HEK293 (cell line): Measurements from ENCODE around the gene RIN1.

Source experiments
- CTCF ChIA-PET: fragments of 350-600 bp; formaldehyde crosslinking; extraction: SDS; loops from one replicate; lab custom pipeline; 2021; ENCODE audit warnings: antibody characterized with exemption; lab: Yijun Ruan, JAX
- POLR2A ChIA-PET: fragments of 300-600 bp; formaldehyde crosslinking; extraction: SDS; loops from one replicate; lab custom pipeline; 2020; ENCODE audit warnings: antibody characterized with exemption, inconsistent platforms; lab: Yijun Ruan, JAX
- H3K27ac ChIP-seq: fragments of 200-500 bp; sonication (Bioruptor generic); 2 replicates; pipeline ENCODE4 v1.5.1; 2014; ENCODE audit warnings: low read depth, low read length, control low read depth, inconsistent platforms; ENCODE audit errors: extremely low read depth
- H3K36me3 ChIP-seq, 2 experiments: fragments of 200-500 bp in 1 of 2; sonication (Bioruptor generic) in 1 of 2; 1 replicate in 1 of 2; 2 replicates in 1 of 2; pipeline ENCODE4 v1.5.1; 2014 to 2017; ENCODE audit warnings: inconsistent platforms in 2 of 2, low read length in 2 of 2; ENCODE audit not compliant: control insufficient read depth in 2 of 2, insufficient read depth in 1 of 2
- H3K4me1 ChIP-seq: fragments of 200-500 bp; sonication (Bioruptor generic); 2 replicates; pipeline ENCODE4 v1.5.1; 2014; ENCODE audit warnings: mild to moderate bottlenecking, low read length, inconsistent platforms; ENCODE audit not compliant: control insufficient read depth, insufficient read depth
- H3K4me3 ChIP-seq: 2 replicates; pipeline ENCODE4 v1.5.1; 2011; ENCODE audit warnings: low read depth, mild to moderate bottlenecking, control low read depth, low read length, moderate library complexity
- H3K9me3 ChIP-seq: fragments of 200-500 bp; sonication (Bioruptor generic); 2 replicates; pipeline ENCODE4 v1.5.1; 2014; ENCODE audit warnings: low read depth, low read length, inconsistent platforms; ENCODE audit not compliant: control insufficient read depth, insufficient read depth
- GLI2 ChIP-seq: fragments of 450-650 bp; formaldehyde crosslinking; IDR thresholded peaks from 2 replicates; pipeline ENCODE4; 2017; ENCODE audit warnings: missing biosample characterization, missing genetic modification characterization, low read depth, borderline replicate concordance
- HOXD13 ChIP-seq: sonication (generic); formaldehyde crosslinking; IDR thresholded peaks from 2 replicates; pipeline ENCODE4 v1.8.0; 2022; ENCODE audit warnings: missing genetic modification reagents, borderline replicate concordance
- PRDM4 ChIP-seq: fragments of 450-650 bp; formaldehyde crosslinking; IDR thresholded peaks from 2 replicates; pipeline ENCODE4 v1.5.1; 2017; ENCODE audit warnings: missing biosample characterization, missing genetic modification characterization
- ZBTB6 ChIP-seq: fragments of 450-650 bp; formaldehyde crosslinking; IDR thresholded peaks from 2 replicates; pipeline ENCODE4 v1.5.1; 2017; ENCODE audit warnings: missing biosample characterization, missing genetic modification characterization
- ZNF214 ChIP-seq: fragments of 450-650 bp; formaldehyde crosslinking; IDR thresholded peaks from 2 replicates; pipeline ENCODE4 v1.5.1; 2017; ENCODE audit warnings: missing biosample characterization, mild to moderate bottlenecking, missing genetic modification characterization, borderline replicate concordance
- ZNF248 ChIP-seq: fragments of 450-650 bp; formaldehyde crosslinking; IDR thresholded peaks from 2 replicates; pipeline ENCODE4 v1.5.1; 2017; ENCODE audit warnings: missing biosample characterization, missing genetic modification characterization
- ZNF341 ChIP-seq: fragments of 450-650 bp; formaldehyde crosslinking; IDR thresholded peaks from 2 replicates; pipeline ENCODE4; 2016; ENCODE audit warnings: low read depth, missing biosample characterization, missing genetic modification characterization
- ZNF48 ChIP-seq: fragments of 450-650 bp; formaldehyde crosslinking; IDR thresholded peaks from 2 replicates; pipeline ENCODE4 v1.5.1; 2016; ENCODE audit warnings: missing biosample characterization, missing genetic modification characterization
- ZNF521 ChIP-seq: fragments of 450-650 bp; formaldehyde crosslinking; IDR thresholded peaks from 2 replicates; pipeline ENCODE4 v1.5.1; 2017; ENCODE audit warnings: missing biosample characterization, mild to moderate bottlenecking, missing genetic modification characterization
- ZNF549 ChIP-seq: fragments of 450-650 bp; IDR thresholded peaks from 2 replicates; pipeline ENCODE4 v1.5.1; 2018; ENCODE audit warnings: missing biosample characterization, missing genetic modification characterization, mild to moderate bottlenecking, inconsistent platforms, moderate library complexity
- ZNF555 ChIP-seq: fragments of 450-650 bp; formaldehyde crosslinking; conservative IDR thresholded peaks from 2 replicates; pipeline ENCODE4 v1.5.1; 2017; ENCODE audit warnings: missing biosample characterization, mild to moderate bottlenecking, missing genetic modification characterization, inconsistent platforms
- ZSCAN5A ChIP-seq: fragments of 450-650 bp; formaldehyde crosslinking; IDR thresholded peaks from 2 replicates; pipeline ENCODE4 v1.5.1; 2016; ENCODE audit warnings: missing biosample characterization, missing genetic modification characterization

Gene RIN1

GRCh38 chr11:66286699-66287098, 49.5 kb downstream of the RIN1 start (continued):
- no peak for TF ChIP-seq HOXD13 (CRISPR knock-in tag)
- TF ChIP-seq ZSCAN5A (tag by site-specific recombination) = no peak
- no peak for TF ChIP-seq ZBTB6

- CTCF ChIA-PET = interaction anchor here (1.0 to 1.7 kb wide), 6 partner anchors 22 to 101 kb away, joined by 3 to 7 read pairs (median 4); no protein-coding TSS in a partner anchor
- POLR2A ChIA-PET = interaction anchor here (0.6 kb wide), 1 partner anchor 62 kb away, joined by 4 read pairs; no protein-coding TSS in a partner anchor
- no peak overlapping the region for H3K4me3 ChIP-seq
- H3K9me3 ChIP-seq = no peaks in the 10 kb centered on the region
- TF ChIP-seq GLI2 (no peak), ZNF521 (tag by site-specific recombination) (no peak), ZNF555 (tag by site-specific recombination) (no peak), ZNF341 (tag by site-specific recombination) (0 out of 2 replicates have a peak, but pooled peaks have one; percentile 22), PRDM4 (tag by site-specific recombination) (no peak), ZNF549 (tag by site-specific recombination) (no peak), ZNF48 (tag by site-specific recombination) (no peak)
- peaks cover 0 to 31% of the 10 kb centered on the region in 2 experiments; a peak in 1 of 3 replicates for H3K36me3 ChIP-seq
- no peaks in the 10 kb centered on the region for H3K4me1 ChIP-seq
- H3K27ac ChIP-seq = no peak overlapping the region; the same call in 1 of the 2 replicates
Measured at GRCh38 chr11:66285250-66285947, 50.8 kb downstream of the RIN1 start.

- H3K27ac ChIP-seq = no peak overlapping the region
- no peaks in the 10 kb centered on the region for H3K9me3 ChIP-seq
- H3K4me1 ChIP-seq = no peaks in the 10 kb centered on the region
- no peak for TF ChIP-seq ZNF248 (tag by site-specific recombination)
- no peak for TF ChIP-seq ZNF214 (tag by site-specific recombination)
- no peak overlapping the region for H3K4me3 ChIP-seq
- ChIA-PET CTCF (interaction anchor here (0.8 to 1.4 kb wide), 4 partner anchors 15 to 62 kb away, joined by 3 to 6 read pairs (median 4); no protein-coding TSS in a partner anchor), POLR2A (interaction anchor here (1.3 kb wide), 1 partner anchor 28 kb away, joined by 3 read pairs; no protein-coding TSS in a partner anchor)
- H3K36me3 ChIP-seq = peaks cover 0 to 31% of the 10 kb centered on the region in 2 experiments; a peak in 1 of 3 replicates
Measured at GRCh38 chr11:66284526-66285078, 51.6 kb downstream of the RIN1 start.
